HT-29 (cell line): ENCODE results near the gene KPNA3. TPM values are rescaled to one million over a fixed set of nuclear protein-coding genes. Genes with fewer than 3 reads are reported as not detected.
"Not testable (repeated sequence)": the region's sequence is repeated elsewhere in the genome, so short reads cannot be mapped to it uniquely, and the experiment has no call there.

ENCODE experiments used
- DNase-seq: peaks from one replicate; pipeline ENCODE4 v3.0.0-alpha.2; 2015; ENCODE audit warnings: low spot score
- total RNA-seq: library from RNA; depleted of rRNA; stranded (reverse); fragments of >200 nt; shearing (Covaris generic); gene quantifications from 2 replicates; pipeline ENCODE4 v1.2.3, GENCODE V29; 2014

KPNA3 gene
- total RNA-seq, 1 experiment from 2014 or later = 15.5 TPM

DNA sequence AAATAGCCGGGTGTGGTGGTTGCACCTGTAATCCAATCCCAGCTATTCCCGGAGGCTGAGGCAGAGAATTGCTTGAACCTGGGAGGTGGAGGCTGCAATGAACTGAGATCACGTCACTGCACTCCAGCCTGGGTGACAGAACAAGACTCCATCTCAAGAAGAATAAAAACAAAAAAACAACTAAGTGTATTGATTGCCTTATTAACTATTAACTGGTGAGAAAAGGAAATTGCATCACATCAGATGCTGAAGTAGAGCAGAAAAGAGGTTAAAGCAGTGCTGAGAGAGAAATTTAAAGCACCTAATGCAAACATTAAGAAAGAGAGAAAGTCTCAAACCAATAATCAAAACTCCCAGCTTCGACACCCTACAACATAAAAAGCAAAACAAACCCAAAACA is 38.3 kb downstream of the KPNA3 start:
- no peak for DNase-seq

DNA sequence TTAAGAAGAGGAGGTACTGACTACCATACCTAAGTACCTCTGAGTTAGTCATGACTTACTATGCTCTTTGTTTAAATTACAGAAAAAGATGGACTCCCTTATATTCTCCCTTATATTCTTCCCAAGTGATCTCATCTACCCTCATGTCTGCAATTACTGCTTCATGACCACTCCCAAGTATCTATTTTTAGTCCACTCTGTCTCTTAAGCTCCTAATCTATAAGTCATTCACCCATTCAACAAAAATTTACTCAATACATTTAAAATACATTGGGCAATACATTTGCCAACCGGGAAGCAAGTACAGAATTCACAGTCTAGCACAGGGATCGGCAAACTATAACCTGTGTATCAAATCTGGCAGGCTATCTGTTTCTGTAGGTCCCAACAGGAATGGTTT is 42.6 kb downstream of the KPNA3 start:
- no peak for DNase-seq

DNA sequence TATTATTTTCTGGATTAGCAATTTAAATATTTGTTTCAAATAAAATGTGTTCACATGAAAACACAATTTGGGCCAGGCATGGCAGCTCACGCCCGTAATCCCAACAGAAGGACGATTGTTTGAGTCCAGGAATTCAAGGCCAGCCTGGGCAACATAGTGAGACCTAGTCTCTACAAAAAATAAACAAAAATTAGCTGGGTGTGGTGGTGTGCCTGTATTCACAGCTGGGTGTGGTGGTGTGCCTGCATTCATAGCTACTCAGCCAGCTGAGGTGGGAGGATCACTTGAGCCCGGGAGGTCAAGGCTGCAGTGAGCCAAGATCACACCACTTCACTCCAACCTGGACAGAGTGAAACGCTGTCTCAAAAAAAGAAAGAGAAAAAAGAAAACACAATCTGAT is 46.4 kb downstream of the KPNA3 start:
- no peak for DNase-seq

DNA sequence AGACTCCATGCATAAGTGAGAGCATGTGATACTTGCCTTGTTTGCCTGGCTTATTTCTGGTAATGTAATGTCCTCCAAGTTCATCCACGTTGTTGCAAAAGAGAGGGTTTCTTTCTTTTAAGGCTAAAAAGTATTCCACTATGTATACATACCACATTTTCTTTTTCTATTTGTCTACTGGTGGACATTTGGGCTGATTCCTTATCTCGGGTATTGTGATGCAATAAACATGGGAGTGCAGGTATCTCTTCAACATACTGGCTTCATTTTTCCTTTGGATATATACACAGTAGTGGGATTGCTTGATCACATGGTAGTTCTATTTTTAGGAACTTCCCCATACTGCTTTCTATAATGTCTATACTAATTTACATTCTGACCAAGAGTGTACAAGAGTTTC is 51.6 kb downstream of the KPNA3 start:
- DNase-seq = no peak

- DNase-seq = no peak
Observed at GRCh38 chr13:49739498-49740187, 52.8 kb downstream of the KPNA3 start.

DNA sequence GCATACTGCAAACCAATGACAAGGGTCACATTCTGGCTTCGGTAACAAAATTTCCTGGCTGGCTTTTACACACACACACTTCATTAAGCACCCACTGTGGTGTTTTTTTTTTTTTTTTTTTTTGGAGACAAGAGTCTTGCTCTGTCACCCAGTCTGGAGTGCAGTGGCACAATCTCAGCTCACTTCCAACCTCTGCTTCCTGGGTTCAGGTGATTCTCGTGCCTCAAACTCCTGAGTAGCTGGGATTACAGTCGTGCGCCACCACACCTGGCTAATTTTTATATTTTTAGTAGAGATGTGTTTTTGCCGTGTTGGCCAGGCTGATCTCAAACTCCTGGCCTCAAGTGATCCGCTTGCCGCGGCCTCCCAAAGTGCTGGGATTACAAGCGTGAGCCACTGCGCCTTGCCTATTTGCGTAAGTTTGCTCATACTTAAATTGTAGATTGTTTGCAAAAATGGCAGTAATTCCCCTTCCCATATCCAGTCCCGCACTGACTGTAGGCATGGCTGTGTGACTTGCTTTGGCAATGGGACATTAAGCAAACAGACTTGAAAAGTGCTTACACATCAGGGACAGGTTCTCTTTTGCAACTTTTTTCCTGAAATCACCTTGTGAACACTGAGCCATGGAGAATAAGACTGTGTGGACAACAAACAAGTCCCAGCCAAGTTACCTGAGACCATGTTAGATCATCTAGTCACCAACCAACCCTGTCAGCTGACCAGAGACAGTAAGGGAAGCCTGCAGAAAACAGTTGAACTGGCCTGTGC is 59.1 kb downstream of the KPNA3 start:
- DNase-seq = no peak

DNA sequence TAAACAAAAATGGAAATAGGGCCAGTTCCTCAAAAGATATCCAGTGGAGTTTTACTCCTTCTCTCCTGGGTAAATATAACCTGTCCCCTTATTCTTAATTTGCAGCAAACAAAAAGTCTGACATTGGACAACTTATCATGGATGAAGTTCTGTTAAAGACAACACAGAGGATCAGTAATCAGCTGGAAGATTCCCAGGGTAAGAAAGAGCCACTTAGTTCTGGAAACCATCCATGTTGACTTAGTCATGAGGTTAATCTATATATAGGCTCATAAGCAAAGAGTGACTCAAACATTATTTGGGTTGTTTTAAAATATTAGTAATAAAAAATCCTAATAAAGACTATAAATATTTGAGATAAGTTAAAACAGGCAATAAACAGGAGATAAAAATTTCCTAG is 60.7 kb downstream of the KPNA3 start:
- no peak for DNase-seq

GRCh38 chr13:49716615-49717014 is 75.9 kb downstream of the KPNA3 start:
- DNase-seq = no peak

GRCh38 chr13:49714757-49715156 is 77.7 kb downstream of the KPNA3 start:
- DNase-seq = no peak

GRCh38 chr13:49711218-49711863 is 81.1 kb downstream of the KPNA3 start:
- peak; percentile 18 for DNase-seq

- not testable (repeated sequence) for DNase-seq
Observed at GRCh38 chr13:49704264-49704663, 88.2 kb downstream of the KPNA3 start.

DNA sequence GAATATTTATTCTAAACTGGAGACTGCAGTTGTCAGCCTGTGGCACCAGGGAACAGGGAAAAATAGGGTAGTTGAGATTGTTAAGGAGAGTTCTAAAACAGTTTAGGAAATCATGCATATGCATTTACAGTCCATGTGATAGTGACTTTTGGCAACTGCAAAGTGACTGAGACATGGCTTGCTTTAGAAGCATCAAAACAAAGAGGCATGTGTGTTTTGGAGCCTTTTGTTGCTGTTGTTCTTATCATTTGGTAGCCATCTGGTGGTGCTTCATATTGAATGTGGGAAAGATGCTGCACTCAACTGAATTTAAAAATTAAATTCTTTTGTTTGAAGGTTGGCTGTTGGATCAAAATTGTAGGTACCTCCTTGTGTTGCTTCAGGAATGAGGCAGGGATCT is 91.0 kb downstream of the KPNA3 start:
- no peak for DNase-seq

GRCh38 chr13:49697468-49697867 is 95.0 kb downstream of the KPNA3 start:
- no peak for DNase-seq

DNA sequence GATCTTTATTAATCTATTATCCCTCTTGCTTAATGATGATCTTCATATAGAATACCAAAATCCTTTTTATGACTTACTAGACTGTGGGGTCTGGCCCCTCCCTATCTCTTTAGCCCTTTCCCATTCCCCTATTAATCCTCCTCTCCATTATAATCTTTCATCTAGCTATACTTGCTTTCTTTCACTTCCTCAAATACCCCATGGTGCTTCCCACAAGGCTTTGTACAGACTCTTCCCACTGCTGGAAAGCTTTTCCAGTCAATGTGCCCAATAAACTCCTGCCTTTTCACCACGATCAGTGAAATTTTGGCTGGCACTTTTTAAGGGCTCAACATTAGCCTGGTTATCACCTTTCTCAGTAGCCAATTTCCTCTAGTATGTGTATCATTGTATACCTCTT is 98.0 kb downstream of the KPNA3 start:
- no peak for DNase-seq

DNA sequence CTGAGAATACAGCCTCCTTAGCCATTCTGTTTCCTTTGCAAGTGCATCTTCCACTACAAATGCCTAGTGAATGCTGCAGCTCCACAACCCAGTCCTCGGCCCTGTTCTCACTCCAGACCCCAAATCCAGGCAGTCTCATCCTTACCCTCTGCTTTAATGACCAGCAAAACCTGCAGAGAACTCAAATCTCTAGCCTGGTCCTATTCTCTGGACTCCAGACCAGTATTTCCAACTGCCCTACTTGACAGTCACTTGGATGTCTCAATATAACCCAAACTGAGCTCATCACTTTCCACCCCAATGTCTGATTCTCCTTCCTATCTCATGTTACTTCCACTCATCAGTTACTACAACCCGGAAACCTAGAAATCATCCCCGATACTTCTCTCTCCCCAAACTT is 98.6 kb downstream of the KPNA3 start:
- DNase-seq = no peak

GRCh38 chr13:49693191-49693733 is 99.2 kb downstream of the KPNA3 start:
- no peak for DNase-seq

- DNase-seq = peak; percentile 98
Observed at GRCh38 chr13:49690995-49691784, 101.3 kb downstream of the KPNA3 start, which contains the start of gene EBPL. Gene EBPL (minus strand): TSS chr13:49691486. CDS start chr13:49691424, 62 bp downstream.

DNA sequence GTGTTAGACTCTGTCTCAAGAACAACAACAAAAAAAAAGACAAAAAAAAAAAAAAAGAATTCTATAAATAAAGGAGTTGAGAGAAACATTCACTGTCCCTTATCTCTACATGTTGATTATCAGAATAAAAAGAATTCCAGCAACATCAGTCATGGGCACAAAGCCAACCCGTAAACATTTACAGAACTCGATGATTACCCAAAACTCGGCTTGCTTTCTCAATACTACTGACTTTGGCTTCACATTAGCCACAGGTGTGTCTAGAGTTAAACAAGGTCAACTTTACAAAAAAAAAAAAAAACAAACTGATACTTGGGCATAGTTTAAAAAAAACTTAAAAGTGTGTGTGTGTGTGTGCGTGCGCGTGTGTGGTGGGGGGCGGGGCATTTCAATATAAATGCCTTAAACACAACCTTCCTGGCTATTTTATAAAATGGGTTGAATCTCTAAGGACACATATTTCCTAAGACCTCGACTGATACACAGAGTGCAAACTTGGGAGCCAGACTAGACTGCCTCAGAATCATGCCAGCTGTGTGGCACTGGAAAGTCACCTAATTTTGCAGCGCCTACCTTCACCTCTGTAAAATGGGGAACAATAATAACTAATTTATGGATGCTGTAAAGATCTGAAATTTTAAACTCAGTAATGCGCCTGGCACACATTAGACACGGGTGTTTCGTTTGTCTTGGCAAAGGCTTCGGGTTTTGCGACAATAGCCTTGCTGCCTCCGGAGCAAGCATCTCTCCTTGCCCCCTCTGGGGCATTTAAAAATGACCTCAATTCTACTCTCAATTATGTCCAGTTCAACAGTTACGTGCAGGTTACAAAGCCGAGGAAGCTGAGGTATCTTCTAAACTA is 102.1 kb downstream of the KPNA3 start:
- DNase-seq = peak; percentile 52

DNA sequence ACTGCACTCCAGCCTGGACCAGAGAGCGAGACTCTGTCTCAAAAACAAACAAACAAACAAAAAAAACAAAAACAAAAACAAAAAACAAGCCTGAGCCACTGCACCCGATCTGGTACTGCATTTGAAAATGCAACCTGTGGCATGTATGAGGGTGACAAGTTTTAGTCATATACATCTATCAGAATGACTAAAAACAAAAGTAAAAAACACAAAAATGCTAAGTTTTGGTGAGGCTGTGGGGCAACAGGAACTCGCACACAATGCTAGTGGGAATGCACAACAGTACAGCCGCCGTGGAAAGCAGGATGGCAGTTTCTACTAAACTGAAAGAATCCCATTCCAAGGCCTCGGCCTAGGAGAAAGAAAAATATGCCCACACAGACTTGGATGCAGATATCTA is 109.0 kb downstream of the KPNA3 start:
- no peak for DNase-seq

DNA sequence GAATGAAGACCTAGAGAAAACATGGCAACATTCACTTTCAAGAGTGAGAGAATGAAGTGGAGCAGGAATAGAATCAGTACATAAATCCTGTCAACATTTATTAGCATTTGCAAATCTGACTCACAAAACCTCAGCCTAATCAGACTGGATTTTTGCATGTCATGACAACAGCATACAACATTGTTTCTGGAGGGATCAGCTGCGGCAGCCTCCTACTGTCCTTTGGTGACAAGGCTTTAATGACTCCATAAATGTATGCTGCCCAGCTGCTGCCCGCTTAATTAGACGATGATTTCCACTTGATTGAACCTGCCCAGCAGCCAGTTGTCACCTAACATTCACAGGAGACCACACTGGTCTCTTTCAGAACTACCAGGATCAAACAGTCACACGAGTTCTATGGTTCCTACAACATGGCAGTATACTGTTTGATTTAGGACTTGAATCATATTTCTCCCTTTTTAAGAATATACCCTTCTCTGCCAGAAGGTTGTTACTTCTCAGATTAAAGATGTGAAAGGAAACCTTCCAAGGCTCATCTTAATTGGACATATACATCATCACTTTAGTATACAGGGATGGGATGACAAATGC is 110.5 kb downstream of the KPNA3 start:
- no peak for DNase-seq
